22Rv1 (cell line): Measurements from ENCODE around the gene DACH1.

Experiments
- CTCF ChIP-seq: fragments of 450-650 bp; IDR thresholded peaks from 2 replicates; pipeline ENCODE4 v1.5.1; 2017; ENCODE audit warnings: mild to moderate bottlenecking
- ZFX ChIP-seq: fragments of 450-650 bp; IDR thresholded peaks from 2 replicates; pipeline ENCODE4 v1.6.1; 2017; ENCODE audit warnings: antibody characterized with exemption, borderline replicate concordance

GRCh38 chr13:71513411-71514033, 353.5 kb downstream of the DACH1 start:
- TF ChIP-seq CTCF: no peak
- TF ChIP-seq ZFX: no peak
